Ishikawa (cell line): Measurements from ENCODE around the gene CORT.

Experiments
- CEBPB ChIP-seq: IDR thresholded peaks from 2 replicates; pipeline ENCODE4 v1.6.1; 2012
- CREB1 ChIP-seq: IDR thresholded peaks from 2 replicates; pipeline ENCODE4 v1.6.1; 2012; ENCODE audit warnings: low read depth
- EGR1 ChIP-seq: IDR thresholded peaks from 2 replicates; pipeline ENCODE4 v1.6.1; 2012
- EP300 ChIP-seq: IDR thresholded peaks from 2 replicates; pipeline ENCODE4 v1.6.1; 2012; ENCODE audit warnings: borderline replicate concordance
- FOXM1 ChIP-seq: IDR thresholded peaks from 2 replicates; pipeline ENCODE4 v1.6.1; 2012; ENCODE audit warnings: low read depth, borderline replicate concordance
- NFIC ChIP-seq: IDR thresholded peaks from 2 replicates; pipeline ENCODE4 v1.6.1; 2012
- RAD21 ChIP-seq: IDR thresholded peaks from 2 replicates; pipeline ENCODE4 v1.6.1; 2012; ENCODE audit warnings: low read depth
- TAF1 ChIP-seq: IDR thresholded peaks from 2 replicates; pipeline ENCODE4 v1.6.1; 2012; ENCODE audit warnings: low read depth, mild to moderate bottlenecking
- TCF12 ChIP-seq: IDR thresholded peaks from 2 replicates; pipeline ENCODE4 v1.6.1; 2012; ENCODE audit warnings: low read depth
- TEAD4 ChIP-seq: IDR thresholded peaks from 2 replicates; pipeline ENCODE4 v1.6.1; 2012
- YY1 ChIP-seq: IDR thresholded peaks from 2 replicates; pipeline ENCODE4 v1.6.1; 2012; ENCODE audit warnings: low read depth
- ZBTB7A ChIP-seq: IDR thresholded peaks from 2 replicates; pipeline ENCODE4 v1.6.1; 2012; ENCODE audit warnings: low read depth
- TF ChIP-seq, protein P1 (sequence below): IDR thresholded peaks from 2 replicates; pipeline ENCODE4 v1.6.1; 2012; ENCODE audit warnings: low read depth, mild to moderate bottlenecking
- TF ChIP-seq, protein P2 (sequence below): IDR thresholded peaks from 2 replicates; pipeline ENCODE4 v1.6.1; 2012
- TF ChIP-seq, protein P3 (sequence below): IDR thresholded peaks from 2 replicates; pipeline ENCODE4 v1.6.1; 2012

CORT gene

DNA sequence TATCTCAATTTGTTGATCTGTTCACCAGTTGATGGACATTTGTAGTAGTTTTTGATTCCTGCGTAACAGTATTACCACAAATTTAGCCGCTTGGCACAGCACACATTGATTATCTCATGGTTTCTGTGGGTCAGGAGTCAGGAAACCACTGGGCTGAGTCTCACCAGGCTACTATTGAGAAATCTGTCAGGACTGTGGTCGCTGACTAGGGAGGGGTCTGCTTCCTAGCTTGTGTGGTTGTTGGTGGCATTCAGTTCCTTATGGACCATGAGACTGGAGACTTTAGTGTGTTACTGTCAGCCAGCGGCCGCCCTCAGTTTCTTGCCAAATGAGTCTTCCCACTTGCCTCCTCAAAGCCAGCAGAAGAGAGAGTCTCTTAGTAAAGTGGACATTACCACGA lies 34.7 kb downstream of the CORT start:
- TF ChIP-seq TEAD4 = no peak

DNA sequence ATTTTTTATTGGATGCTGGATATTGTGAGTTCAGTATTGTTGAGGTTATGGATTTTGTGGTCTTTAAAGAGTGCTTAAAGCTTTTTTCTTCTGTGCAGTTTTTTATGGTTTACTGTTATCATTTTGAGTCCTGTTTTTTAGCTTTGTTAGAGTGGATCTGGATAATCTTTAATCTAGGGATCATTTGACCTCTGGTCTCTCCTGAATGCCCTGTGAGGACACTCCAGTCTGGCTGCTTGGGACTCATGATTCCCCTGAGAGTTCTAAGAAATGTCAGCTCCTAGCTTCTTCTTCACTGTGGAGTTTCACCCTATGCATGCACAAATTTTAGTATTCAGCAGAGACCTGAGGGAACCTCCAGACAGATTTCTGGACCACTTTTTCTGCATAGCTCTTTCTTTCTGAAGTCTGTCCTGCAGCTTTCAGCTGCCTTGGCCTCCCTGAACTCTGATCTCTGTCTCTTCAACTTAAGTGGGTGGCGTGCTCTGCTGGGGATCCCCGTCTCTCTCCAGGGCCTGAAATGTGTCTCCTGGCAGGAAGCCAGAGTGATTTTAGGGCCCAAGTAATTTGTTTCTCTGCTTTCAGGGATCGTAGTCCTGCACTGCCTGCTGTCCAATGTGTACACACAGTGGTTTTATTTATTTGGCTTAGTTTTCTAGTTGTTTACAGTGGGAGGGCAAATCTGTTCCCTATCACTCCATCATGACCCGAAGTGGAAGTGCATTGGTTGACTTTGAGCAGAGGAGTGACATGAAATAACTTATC lies 39.6 kb downstream of the CORT start:
- TF ChIP-seq TCF12 = no peak
- TF ChIP-seq NFIC = no peak
- no peak for TF ChIP-seq EP300
- TF ChIP-seq FOXM1 = no peak
- TF ChIP-seq YY1 = no peak
- TF ChIP-seq, protein P1, sequence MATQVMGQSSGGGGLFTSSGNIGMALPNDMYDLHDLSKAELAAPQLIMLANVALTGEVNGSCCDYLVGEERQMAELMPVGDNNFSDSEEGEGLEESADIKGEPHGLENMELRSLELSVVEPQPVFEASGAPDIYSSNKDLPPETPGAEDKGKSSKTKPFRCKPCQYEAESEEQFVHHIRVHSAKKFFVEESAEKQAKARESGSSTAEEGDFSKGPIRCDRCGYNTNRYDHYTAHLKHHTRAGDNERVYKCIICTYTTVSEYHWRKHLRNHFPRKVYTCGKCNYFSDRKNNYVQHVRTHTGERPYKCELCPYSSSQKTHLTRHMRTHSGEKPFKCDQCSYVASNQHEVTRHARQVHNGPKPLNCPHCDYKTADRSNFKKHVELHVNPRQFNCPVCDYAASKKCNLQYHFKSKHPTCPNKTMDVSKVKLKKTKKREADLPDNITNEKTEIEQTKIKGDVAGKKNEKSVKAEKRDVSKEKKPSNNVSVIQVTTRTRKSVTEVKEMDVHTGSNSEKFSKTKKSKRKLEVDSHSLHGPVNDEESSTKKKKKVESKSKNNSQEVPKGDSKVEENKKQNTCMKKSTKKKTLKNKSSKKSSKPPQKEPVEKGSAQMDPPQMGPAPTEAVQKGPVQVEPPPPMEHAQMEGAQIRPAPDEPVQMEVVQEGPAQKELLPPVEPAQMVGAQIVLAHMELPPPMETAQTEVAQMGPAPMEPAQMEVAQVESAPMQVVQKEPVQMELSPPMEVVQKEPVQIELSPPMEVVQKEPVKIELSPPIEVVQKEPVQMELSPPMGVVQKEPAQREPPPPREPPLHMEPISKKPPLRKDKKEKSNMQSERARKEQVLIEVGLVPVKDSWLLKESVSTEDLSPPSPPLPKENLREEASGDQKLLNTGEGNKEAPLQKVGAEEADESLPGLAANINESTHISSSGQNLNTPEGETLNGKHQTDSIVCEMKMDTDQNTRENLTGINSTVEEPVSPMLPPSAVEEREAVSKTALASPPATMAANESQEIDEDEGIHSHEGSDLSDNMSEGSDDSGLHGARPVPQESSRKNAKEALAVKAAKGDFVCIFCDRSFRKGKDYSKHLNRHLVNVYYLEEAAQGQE = no peak
- TF ChIP-seq EGR1 = no peak
- TF ChIP-seq CEBPB = no peak
- no peak for TF ChIP-seq TAF1

DNA sequence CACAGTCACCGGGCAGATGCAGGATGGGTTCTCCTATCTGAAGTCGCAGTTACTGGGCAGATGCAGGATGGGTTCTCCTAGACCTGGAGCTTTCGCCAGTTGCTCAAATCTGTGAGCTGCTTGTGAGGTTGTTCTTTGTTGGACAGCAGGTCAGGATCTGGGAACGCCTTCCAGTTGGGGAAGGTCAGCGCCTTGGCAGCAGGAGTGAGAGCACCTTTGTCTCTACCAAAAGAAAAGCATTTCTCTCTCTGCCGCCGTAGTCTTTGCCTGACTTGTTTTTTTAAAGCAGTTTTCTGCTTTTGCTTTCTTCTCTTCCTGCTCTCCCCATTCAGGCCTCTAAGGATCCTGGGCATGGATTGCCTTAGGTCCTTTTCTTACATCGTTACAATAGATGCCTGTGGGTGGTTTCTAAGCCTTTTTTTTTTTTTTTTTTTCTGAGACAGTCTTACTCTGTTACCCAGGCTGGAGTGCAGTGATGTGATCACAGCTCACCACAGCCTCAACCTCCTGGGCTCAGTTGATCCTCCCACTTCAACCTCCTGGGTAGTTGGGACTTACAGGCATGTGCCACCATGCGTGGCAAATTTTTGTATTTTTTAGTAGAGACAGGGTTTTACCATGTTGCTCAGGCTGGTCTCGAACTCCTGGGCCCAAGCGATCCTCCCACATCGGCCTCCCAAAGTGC lies 40.6 kb downstream of the CORT start:
- TF ChIP-seq CREB1 = no peak
- no peak for TF ChIP-seq TEAD4
- TF ChIP-seq FOXM1 = no peak
- TF ChIP-seq YY1 = no peak
- TF ChIP-seq NFIC = no peak
- TF ChIP-seq, protein P2, sequence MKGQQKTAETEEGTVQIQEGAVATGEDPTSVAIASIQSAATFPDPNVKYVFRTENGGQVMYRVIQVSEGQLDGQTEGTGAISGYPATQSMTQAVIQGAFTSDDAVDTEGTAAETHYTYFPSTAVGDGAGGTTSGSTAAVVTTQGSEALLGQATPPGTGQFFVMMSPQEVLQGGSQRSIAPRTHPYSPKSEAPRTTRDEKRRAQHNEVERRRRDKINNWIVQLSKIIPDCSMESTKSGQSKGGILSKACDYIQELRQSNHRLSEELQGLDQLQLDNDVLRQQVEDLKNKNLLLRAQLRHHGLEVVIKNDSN = no peak
- no peak for TF ChIP-seq TAF1
- TF ChIP-seq, protein P1 = no peak
- no peak for TF ChIP-seq TCF12
- no peak for TF ChIP-seq EP300
- no peak for TF ChIP-seq CEBPB

DNA sequence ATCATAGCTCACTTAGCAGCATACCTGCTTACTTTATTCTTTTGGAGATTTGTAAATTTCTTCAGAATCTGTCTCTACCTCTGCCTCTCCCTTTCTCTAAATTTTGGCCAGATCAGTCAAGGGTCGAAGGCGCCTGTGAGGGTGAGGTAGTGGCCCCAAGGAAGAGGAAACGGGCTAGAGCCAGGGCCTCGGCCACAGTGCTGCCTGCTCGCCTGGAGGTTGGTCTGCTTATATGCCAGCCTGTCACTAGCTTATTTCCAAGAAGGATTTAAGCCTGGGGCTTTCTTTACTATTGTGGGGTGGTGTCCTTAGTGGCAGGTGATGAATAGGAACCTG lies 44.6 kb downstream of the CORT start:
- no peak for TF ChIP-seq TEAD4
- no peak for TF ChIP-seq TCF12
- TF ChIP-seq NFIC = no peak
- TF ChIP-seq, protein P2 = no peak
- no peak for TF ChIP-seq YY1
- TF ChIP-seq, protein P1 = no peak
- no peak for TF ChIP-seq ZBTB7A
- no peak for TF ChIP-seq CEBPB
- TF ChIP-seq FOXM1 = no peak
- TF ChIP-seq EGR1 = no peak
- TF ChIP-seq, protein P3, sequence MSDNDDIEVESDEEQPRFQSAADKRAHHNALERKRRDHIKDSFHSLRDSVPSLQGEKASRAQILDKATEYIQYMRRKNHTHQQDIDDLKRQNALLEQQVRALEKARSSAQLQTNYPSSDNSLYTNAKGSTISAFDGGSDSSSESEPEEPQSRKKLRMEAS = no peak
- TF ChIP-seq CREB1 = no peak
- no peak for TF ChIP-seq EP300
- no peak for TF ChIP-seq TAF1
- TF ChIP-seq RAD21 = no peak
